HepG2 (cell line): ENCODE measurements around the gene RNLS. TPM values are rescaled to one million over a fixed set of nuclear protein-coding genes. Genes with fewer than 3 reads are reported as not detected.

Experiments used
- ATAC-seq: fragments of 200-7000 bp; cut with Tn5 transposase; 3 replicates; pipeline ENCODE4 v1.9.1; 2020; ENCODE audit warnings: mild to moderate bottlenecking, moderate library complexity
- BruUV-seq: library from RNA; stranded (reverse); fragments of 400-500 nt; replicated peaks from 2 replicates; lab custom pipeline; 2021; lab: Mats Ljungman, UMichigan
- CTCF ChIA-PET: fragments of 300-600 bp; formaldehyde crosslinking; extraction: SDS; loops from one replicate; lab custom pipeline; 2021; ENCODE audit warnings: low total read pairs, inconsistent platforms, low intra/inter-chr PET ratio; lab: Yijun Ruan, JAX
- POLR2A ChIA-PET: fragments of 350-600 bp; sonication (Branson Sonifier 250); formaldehyde crosslinking; loops from one replicate; lab custom pipeline; 2020; ENCODE audit warnings: antibody characterized with exemption, inconsistent platforms; lab: Yijun Ruan, JAX
- DNase-seq: peaks from one replicate; pipeline ENCODE4 v3.0.0-alpha.2; 2015; ENCODE audit warnings: low spot score
- FAIRE-seq: peaks from 3 replicates; lab custom pipeline; 2011; peaks lifted over from hg19 to GRCh38; lab: Jason Lieb, UNC
- H2AFZ ChIP-seq: one replicate; pipeline ENCODE4 v1.6.1; 2011; ENCODE audit warnings: low read length, inconsistent platforms
- H3K27ac ChIP-seq: fragments of 300-600 bp; 3 replicates; pipeline ENCODE4 v1.8.0; 2011; ENCODE audit warnings: mixed run types, mild to moderate bottlenecking, mixed read lengths, low read length, inconsistent platforms; ENCODE audit not compliant: insufficient read depth; ENCODE audit errors: extremely low read length
- H3K27me3 ChIP-seq, 2 experiments: fragments of 200-600 bp in 1 of 2; 2 replicates in 1 of 2; 3 replicates in 1 of 2; pipeline versions ENCODE4 v1.6.0 to v1.8.0; 2011; ENCODE audit warnings: low read length in 2 of 2, mild to moderate bottlenecking in 2 of 2, moderate library complexity in 2 of 2, inconsistent platforms in 1 of 2; ENCODE audit not compliant: insufficient read depth in 2 of 2, control insufficient read depth in 1 of 2
- H3K36me3 ChIP-seq, 2 experiments: fragments of 200-600 bp in 1 of 2; replicated peaks in 1 of 2; 2 replicates in 1 of 2; 3 replicates in 1 of 2; pipeline versions ENCODE4 v1.5.1 to v1.8.0; 2011; ENCODE audit warnings: low read length in 2 of 2, inconsistent platforms in 1 of 2; ENCODE audit not compliant: insufficient read depth in 2 of 2, control insufficient read depth in 1 of 2
- H3K4me1 ChIP-seq: 2 replicates; pipeline ENCODE4 v1.5.1; 2012; ENCODE audit warnings: low read length, inconsistent platforms; ENCODE audit not compliant: insufficient read depth
- H3K4me2 ChIP-seq: 2 replicates; pipeline ENCODE4 v1.6.0; 2011; ENCODE audit warnings: low read depth, low read length, inconsistent platforms
- H3K4me3 ChIP-seq, 3 experiments: fragments of 200-600 bp in 1 of 3; sonication (generic), shearing (Covaris generic) in 1 of 3; replicated peaks in 1 of 3; 2 replicates each; pipeline ENCODE4 v1.5.1; 2011 to 2016; ENCODE audit warnings: low read length in 3 of 3, inconsistent platforms in 2 of 3, low read depth in 2 of 3, mild to moderate bottlenecking in 2 of 3, control low read depth in 1 of 3, mixed read lengths in 1 of 3; ENCODE audit not compliant: insufficient read depth in 1 of 3
- H3K79me2 ChIP-seq: one replicate; pipeline ENCODE4 v1.6.1; 2011; ENCODE audit warnings: low read length, inconsistent platforms; ENCODE audit not compliant: insufficient read depth
- H3K9ac ChIP-seq: 2 replicates; pipeline ENCODE4 v1.6.0; 2011; ENCODE audit warnings: mild to moderate bottlenecking, low read depth, low read length, inconsistent platforms; ENCODE audit not compliant: insufficient read depth
- H3K9me3 ChIP-seq: 2 replicates; pipeline ENCODE4 v1.5.1; 2012; ENCODE audit warnings: mild to moderate bottlenecking, low read length
- H4K20me1 ChIP-seq: 2 replicates; pipeline ENCODE4 v1.6.0; 2011; ENCODE audit warnings: inconsistent platforms, mild to moderate bottlenecking, low read length, moderate library complexity; ENCODE audit not compliant: insufficient read depth
- GTF3A ChIP-seq: sonication (generic); formaldehyde crosslinking; conservative IDR thresholded peaks from 2 replicates; pipeline ENCODE4 v1.4.0; 2020; ENCODE audit warnings: mild to moderate bottlenecking, missing genetic modification reagents
- HNRNPL ChIP-seq: fragments of 200-400 bp; formaldehyde crosslinking; IDR thresholded peaks from 2 replicates; pipeline ENCODE4 v1.6.1; 2017; ENCODE audit warnings: mild to moderate bottlenecking, low read depth, low read length
- POGK ChIP-seq: sonication (generic); formaldehyde crosslinking; conservative IDR thresholded peaks from 2 replicates; pipeline ENCODE4 v1.8.0; 2022; ENCODE audit warnings: mild to moderate bottlenecking, moderate library complexity, missing genetic modification reagents
- RAD51 ChIP-seq: fragments of 450-650 bp; IDR thresholded peaks from 2 replicates; pipeline ENCODE4 v1.6.1; 2016; ENCODE audit warnings: borderline replicate concordance
- TBX3 ChIP-seq: fragments of 450-650 bp; IDR thresholded peaks from 2 replicates; pipeline ENCODE4 v1.6.1; 2017; ENCODE audit warnings: antibody characterized with exemption, mild to moderate bottlenecking, inconsistent platforms, borderline replicate concordance
- ZNF136 ChIP-seq: sonication (generic); formaldehyde crosslinking; IDR thresholded peaks from 2 replicates; pipeline ENCODE4 v1.8.1; 2022; ENCODE audit warnings: low read depth, mild to moderate bottlenecking, moderate library complexity, missing genetic modification reagents
- ZNF367 ChIP-seq: sonication (generic); formaldehyde crosslinking; IDR thresholded peaks from 2 replicates; pipeline ENCODE4 v1.4.0; 2020; ENCODE audit warnings: missing genetic modification reagents, borderline replicate concordance
- WGBS: methylation state at CpG from one replicate; pipeline ENCODE4 v1.1.6; 2017; ENCODE audit warnings: low lambda C conversion rate; 5-methylcytosine and 5-hydroxymethylcytosine counted together
- in situ Hi-C: cut with HindIII; loops from 2 replicates; pipeline ENCODE4 v1.10.0; 2017; ENCODE audit warnings: low pct_unique_long_range_greater_than_20kb; ENCODE audit not compliant: extremely low pct_ligation_motif_present
- intact Hi-C: fragments of 100-400 bp; cut with micrococcal nuclease; formaldehyde crosslinking; loops from one replicate; pipeline ENCODE4 v1.10.0; 2022; ENCODE audit not compliant: unreplicated experiment
- polyA plus RNA-seq, 8 experiments: library from polyadenylated mRNA; depleted of rRNA in 3 of 8; stranded (reverse) in 7 of 8; unstranded in 1 of 8; fragments of >200 nt; fragmentation: Illumina TruSeq in 4 of 8; extraction: Trizol in 4 of 8; gene quantifications; 2 replicates each; pipeline versions ENCODE4 v1.2.1 to v1.2.3, GENCODE V29; 2011 to 2016; ENCODE audit warnings: low read depth in 4 of 8, missing spikeins in 1 of 8, mixed read lengths in 1 of 8; ENCODE audit not compliant: insufficient read depth in 1 of 8
- total RNA-seq, 5 experiments: library from RNA; depleted of rRNA; stranded (reverse); fragments of >200 nt; fragmentation: Illumina TruSeq; extraction: Trizol; gene quantifications; 2 replicates each; pipeline ENCODE4 v1.2.3, GENCODE V29; 2016; ENCODE audit warnings: low read depth in 1 of 5
- TF ChIP-seq, protein P1 (sequence below): sonication (generic); formaldehyde crosslinking; IDR thresholded peaks from 2 replicates; pipeline ENCODE4 v1.5.1; 2020; ENCODE audit warnings: missing genetic modification reagents, mild to moderate bottlenecking, borderline replicate concordance
- TF ChIP-seq, protein P2 (sequence below): sonication (generic); formaldehyde crosslinking; IDR thresholded peaks from 2 replicates; pipeline ENCODE4 v1.8.1; 2023; ENCODE audit warnings: mild to moderate bottlenecking, missing genetic modification reagents, borderline replicate concordance
- TF ChIP-seq, protein P3 (sequence below): sonication (generic); formaldehyde crosslinking; IDR thresholded peaks from 2 replicates; pipeline ENCODE4 v1.8.0; 2022; ENCODE audit warnings: mild to moderate bottlenecking, missing genetic modification reagents, moderate library complexity

Gene RNLS
- total and polyA plus RNA-seq, 2 of the 13 experiments (the other 11 are each of a cell fraction or from before 2014, with no cell fraction given) = not detected

GRCh38 chr10:88297103-88297502, 286.0 kb downstream of the RNLS start:
- H3K36me3 ChIP-seq = no peaks in the 10 kb centered on the region
- no peaks in the 10 kb centered on the region for H3K9me3 ChIP-seq
- DNase-seq (no peak), FAIRE-seq (no peak), ATAC-seq (no peak)
- no peaks in the 10 kb centered on the region for H3K27me3 ChIP-seq
- H2AFZ ChIP-seq = no peak overlapping the region
- TF ChIP-seq HNRNPL (no peak), RAD51 (peak; percentile 23; the same call in 1 of the 2 replicates), GTF3A (no peak)
- H3K4me2 ChIP-seq = no peak overlapping the region
- in situ Hi-C loops = no loop called here
- H3K79me2 ChIP-seq = no peaks in the 10 kb centered on the region
- no peak overlapping the region for H3K4me3 ChIP-seq
- no peaks in the 10 kb centered on the region for H3K4me1 ChIP-seq
- CTCF ChIA-PET = no interaction called here
- WGBS = 2% methylated on average over 3 of the region's 3 CpGs
- intact Hi-C loops = no loop called here
- no peaks in the 10 kb centered on the region for H4K20me1 ChIP-seq
- no peak overlapping the region for H3K9ac ChIP-seq
- no peak overlapping the region for H3K27ac ChIP-seq
- no TSS peak for BruUV-seq
- POLR2A ChIA-PET = no interaction called here

- Histone ChIP-seq H3K9ac (no peak overlapping the region), H4K20me1 (no peaks in the 10 kb centered on the region), H3K79me2 (no peaks in the 10 kb centered on the region), H3K4me3 (no peak overlapping the region), H3K27ac (no peak overlapping the region), H3K36me3 (no peaks in the 10 kb centered on the region), H3K9me3 (no peaks in the 10 kb centered on the region), H3K4me1 (no peaks in the 10 kb centered on the region), H3K27me3 (no peaks in the 10 kb centered on the region), H3K4me2 (no peak overlapping the region), H2AFZ (no peak overlapping the region)
- intact Hi-C loops = no loop called here
- ATAC-seq = no peak
- no TSS peak for BruUV-seq
- no peak for FAIRE-seq
- 38% methylated on average over 3 of the region's 3 CpGs for WGBS
- CTCF ChIA-PET = no interaction called here
- in situ Hi-C loops = no loop called here
- POLR2A ChIA-PET = no interaction called here
- TF ChIP-seq POGK = no peak
- TF ChIP-seq, protein P1, sequence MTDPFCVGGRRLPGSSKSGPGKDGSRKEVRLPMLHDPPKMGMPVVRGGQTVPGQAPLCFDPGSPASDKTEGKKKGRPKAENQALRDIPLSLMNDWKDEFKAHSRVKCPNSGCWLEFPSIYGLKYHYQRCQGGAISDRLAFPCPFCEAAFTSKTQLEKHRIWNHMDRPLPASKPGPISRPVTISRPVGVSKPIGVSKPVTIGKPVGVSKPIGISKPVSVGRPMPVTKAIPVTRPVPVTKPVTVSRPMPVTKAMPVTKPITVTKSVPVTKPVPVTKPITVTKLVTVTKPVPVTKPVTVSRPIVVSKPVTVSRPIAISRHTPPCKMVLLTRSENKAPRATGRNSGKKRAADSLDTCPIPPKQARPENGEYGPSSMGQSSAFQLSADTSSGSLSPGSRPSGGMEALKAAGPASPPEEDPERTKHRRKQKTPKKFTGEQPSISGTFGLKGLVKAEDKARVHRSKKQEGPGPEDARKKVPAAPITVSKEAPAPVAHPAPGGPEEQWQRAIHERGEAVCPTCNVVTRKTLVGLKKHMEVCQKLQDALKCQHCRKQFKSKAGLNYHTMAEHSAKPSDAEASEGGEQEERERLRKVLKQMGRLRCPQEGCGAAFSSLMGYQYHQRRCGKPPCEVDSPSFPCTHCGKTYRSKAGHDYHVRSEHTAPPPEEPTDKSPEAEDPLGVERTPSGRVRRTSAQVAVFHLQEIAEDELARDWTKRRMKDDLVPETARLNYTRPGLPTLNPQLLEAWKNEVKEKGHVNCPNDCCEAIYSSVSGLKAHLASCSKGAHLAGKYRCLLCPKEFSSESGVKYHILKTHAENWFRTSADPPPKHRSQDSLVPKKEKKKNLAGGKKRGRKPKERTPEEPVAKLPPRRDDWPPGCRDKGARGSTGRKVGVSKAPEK = no peak
- TF ChIP-seq ZNF367 = no peak
- TF ChIP-seq, protein P2, sequence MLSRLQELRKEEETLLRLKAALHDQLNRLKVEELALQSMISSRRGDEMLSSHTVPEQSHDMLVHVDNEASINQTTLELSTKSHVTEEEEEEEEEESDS (CRISPR knock-in tag) = no peak
- TF ChIP-seq, protein P3, sequence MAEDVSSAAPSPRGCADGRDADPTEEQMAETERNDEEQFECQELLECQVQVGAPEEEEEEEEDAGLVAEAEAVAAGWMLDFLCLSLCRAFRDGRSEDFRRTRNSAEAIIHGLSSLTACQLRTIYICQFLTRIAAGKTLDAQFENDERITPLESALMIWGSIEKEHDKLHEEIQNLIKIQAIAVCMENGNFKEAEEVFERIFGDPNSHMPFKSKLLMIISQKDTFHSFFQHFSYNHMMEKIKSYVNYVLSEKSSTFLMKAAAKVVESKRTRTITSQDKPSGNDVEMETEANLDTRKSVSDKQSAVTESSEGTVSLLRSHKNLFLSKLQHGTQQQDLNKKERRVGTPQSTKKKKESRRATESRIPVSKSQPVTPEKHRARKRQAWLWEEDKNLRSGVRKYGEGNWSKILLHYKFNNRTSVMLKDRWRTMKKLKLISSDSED = no peak
- TF ChIP-seq ZNF136 (CRISPR knock-in tag) = no peak
- TF ChIP-seq TBX3 = no peak
- DNase-seq = no peak
Observed at GRCh38 chr10:88293651-88294230, 289.4 kb downstream of the RNLS start.
